Smooth muscle cell of the brain vasculature (primary cell): Measurements from ENCODE around the gene NUAK2.
"Not testable (repeated sequence)": the region's sequence is repeated elsewhere in the genome, so short reads cannot be mapped to it uniquely, and the experiment has no call there.

ENCODE experiments used
- DNase-seq: peaks from one replicate; pipeline ENCODE4 v3.0.0-alpha.2; 2012; ENCODE audit warnings: low read depth, low spot score

Gene NUAK2

GRCh38 chr1:205321162-205321958 lies at the start of gene NUAK2:
Gene NUAK2, minus strand, starts transcription at chr1:205321745. Its CDS starts 117 bp downstream, at chr1:205321628.
- DNase-seq, result no peak

GRCh38 chr1:205370780-205371179 lies 49.2 kb upstream of the NUAK2 start:
- DNase-seq, result no peak

- no peak for DNase-seq
Observed at GRCh38 chr1:205369701-205370123, 48.2 kb upstream of the NUAK2 start.

GRCh38 chr1:205368478-205368877 lies 46.9 kb upstream of the NUAK2 start:
- DNase-seq, result no peak

GRCh38 chr1:205365945-205366463 lies 44.5 kb upstream of the NUAK2 start:
- DNase-seq, result no peak

- not testable (repeated sequence) for DNase-seq
Observed at GRCh38 chr1:205365086-205365485, 43.5 kb upstream of the NUAK2 start.

GRCh38 chr1:205360891-205361290 lies 39.3 kb upstream of the NUAK2 start:
- no peak for DNase-seq

GRCh38 chr1:205359771-205360565 lies 38.4 kb upstream of the NUAK2 start:
- DNase-seq, result no peak

GRCh38 chr1:205358579-205358978 lies 37.0 kb upstream of the NUAK2 start:
- DNase-seq, result no peak

GRCh38 chr1:205357567-205357966 lies 36.0 kb upstream of the NUAK2 start:
- DNase-seq, result no peak

- DNase-seq, result no peak
Observed at GRCh38 chr1:205356440-205357139, 35.0 kb upstream of the NUAK2 start, which contains the start of gene KLHDC8A. Gene KLHDC8A, minus strand, starts transcription at chr1:205356922. Its CDS starts 13,318 bp downstream, at chr1:205343604.

- DNase-seq, result no peak
Observed at GRCh38 chr1:205355075-205355453, 33.5 kb upstream of the NUAK2 start.

GRCh38 chr1:205354259-205355074 lies 32.9 kb upstream of the NUAK2 start:
- DNase-seq, result peak; percentile 57

- DNase-seq, result no peak
Observed at GRCh38 chr1:205353612-205354011, 32.1 kb upstream of the NUAK2 start.

GRCh38 chr1:205353191-205353590 lies 31.6 kb upstream of the NUAK2 start:
- no peak for DNase-seq

- no peak for DNase-seq
Observed at GRCh38 chr1:205351984-205352713, 30.6 kb upstream of the NUAK2 start.

- no peak for DNase-seq
Observed at GRCh38 chr1:205350691-205351141, 29.2 kb upstream of the NUAK2 start.

- no peak for DNase-seq
Observed at GRCh38 chr1:205350124-205350523, 28.6 kb upstream of the NUAK2 start.

GRCh38 chr1:205348554-205349487 lies 27.3 kb upstream of the NUAK2 start:
- DNase-seq, result no peak
